ENCODE measurements around the gene HIGD1B. TPM values are rescaled to one million over a fixed set of nuclear protein-coding genes. Genes with fewer than 3 reads are reported as not detected.
A peak's percentile ranks its signal among the peaks of the same experiment; 100 is the strongest.

Gene HIGD1B
- total and polyA plus RNA-seq, 9 of the 15 experiments (the other 6 are each of a cell fraction or from before 2014, with no cell fraction given): not detected

DNA sequence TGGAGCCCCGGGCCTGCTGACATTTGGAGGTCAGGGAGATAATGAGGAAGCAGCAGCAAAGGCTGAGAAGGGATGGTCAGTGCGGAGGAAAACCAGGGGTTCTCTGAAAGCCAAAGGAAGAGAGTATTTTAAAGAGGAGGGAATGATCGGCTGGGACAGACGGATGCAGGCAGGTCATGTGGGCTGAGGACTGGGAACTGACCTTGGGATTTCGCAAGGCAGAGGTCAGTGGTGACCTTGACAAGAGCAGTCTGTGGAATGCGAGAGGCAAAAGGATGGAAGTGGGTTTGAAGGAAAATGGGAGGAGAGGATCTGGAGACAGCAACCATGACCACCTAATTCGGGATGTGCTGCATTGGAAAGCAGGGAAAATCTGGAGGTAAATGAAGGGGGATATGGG is 41.3 kb downstream of the HIGD1B start:
- in situ Hi-C loops (cut with MboI) (no loop called here), intact Hi-C loops (cut with micrococcal nuclease) (no loop called here)
- Histone ChIP-seq H2AFZ (ENCODE audit: low read depth, low read length) (no peak overlapping the region), H3K27ac (ENCODE audit: extremely low read depth, low read depth, low read length) (no peak overlapping the region), H3K27me3 (ENCODE audit: control insufficient read depth in 2 of 2, insufficient read depth in 2 of 2, low read length in 2 of 2) (no peaks in the 10 kb centered on the region), H4K20me1 (replicated peaks; ENCODE audit: control insufficient read depth, insufficient read depth, low read length) (peaks cover 30% of the 10 kb centered on the region), H3K9ac (ENCODE audit: insufficient read depth in 1 of 2, low read depth in 2 of 2, low read length in 2 of 2) (peak overlapping the region in 1 of 2 experiments; percentile 15; a peak in 1 of 4 replicates), H3K9me1 (ENCODE audit: control insufficient read depth, insufficient read depth, low read length) (no peaks in the 10 kb centered on the region), H3K4me2 (ENCODE audit: insufficient read depth, low read length) (no peak overlapping the region), H3K79me2 (ENCODE audit: control insufficient read depth, insufficient read depth, low read length) (peaks cover 66% of the 10 kb centered on the region), H3K36me3 (ENCODE audit: control insufficient read depth, insufficient read depth, low read length) (peaks cover 82% of the 10 kb centered on the region), H3K4me3 (no peak overlapping the region), H3K9me3 (replicated peaks; ENCODE audit: control insufficient read depth, insufficient read depth, low read depth, low read length) (no peaks in the 10 kb centered on the region), H3K4me1 (replicated peaks in 1 of 2; ENCODE audit: control insufficient read depth in 2 of 2, insufficient read depth in 2 of 2, low read length in 2 of 2) (no peaks in the 10 kb centered on the region; a peak in 2 of 5 replicates)
- no TSS peak for BruUV-seq (replicated peaks)
- TF ChIP-seq ESRRA (IDR thresholded peaks at IDR 0.05; ENCODE audit: borderline replicate concordance, low read depth): peak; percentile 66; the same call in 1 of the 2 replicates
- no peak for TF ChIP-seq MTA3 (IDR thresholded peaks at IDR 0.05; ENCODE audit: borderline replicate concordance)
- ATAC-seq: no peak
- no peak for FAIRE-seq
- DNase-seq (ENCODE audit: extremely low read depth in 1 of 4, low spot score in 3 of 4): no peak
- ChIA-PET POLR2A (interaction anchor here (1.0 kb wide), 1 partner anchor 118 kb away, joined by 3 read pairs; no protein-coding TSS in a partner anchor), CTCF (ENCODE audit: low intra/inter-chr PET ratio) (no interaction called here)
- WGBS (ENCODE audit: insufficient coverage, low coverage, missing lambda C conversion rate): 71% methylated on average over 7 of the region's 7 CpGs

DNA sequence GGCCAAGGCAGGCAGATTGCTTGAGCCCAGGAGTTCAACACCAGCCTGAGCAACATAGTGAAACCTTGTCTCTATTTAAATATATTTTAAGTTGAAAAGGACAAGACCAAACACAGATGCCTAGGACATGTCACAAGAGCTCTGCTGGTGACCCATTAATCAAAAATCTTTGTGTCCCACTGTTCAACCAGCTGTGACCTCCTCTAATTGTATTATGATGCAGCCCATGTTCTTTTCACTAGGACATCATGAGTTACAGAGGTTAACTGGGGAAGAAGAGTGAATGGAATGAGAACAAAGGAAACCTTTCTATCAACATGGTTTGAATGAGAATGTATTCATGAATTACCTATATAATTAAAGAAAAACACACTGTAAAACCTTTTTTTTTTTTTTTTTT is 44.6 kb downstream of the HIGD1B start:
- Histone ChIP-seq H2AFZ (ENCODE audit: low read depth, low read length) (no peak overlapping the region), H3K4me2 (ENCODE audit: insufficient read depth, low read length) (no peak overlapping the region), H3K27me3 (ENCODE audit: control insufficient read depth in 2 of 2, insufficient read depth in 2 of 2, low read length in 2 of 2) (no peaks in the 10 kb centered on the region), H3K79me2 (ENCODE audit: control insufficient read depth, insufficient read depth, low read length) (peaks cover 89% of the 10 kb centered on the region), H3K36me3 (ENCODE audit: control insufficient read depth, insufficient read depth, low read length) (peaks cover 77% of the 10 kb centered on the region), H4K20me1 (replicated peaks; ENCODE audit: control insufficient read depth, insufficient read depth, low read length) (peaks cover 30% of the 10 kb centered on the region), H3K9me3 (replicated peaks; ENCODE audit: control insufficient read depth, insufficient read depth, low read depth, low read length) (no peaks in the 10 kb centered on the region), H3K27ac (ENCODE audit: extremely low read depth, low read depth, low read length) (no peak overlapping the region), H3K4me3 (no peak overlapping the region), H3K9ac (ENCODE audit: insufficient read depth in 1 of 2, low read depth in 2 of 2, low read length in 2 of 2) (no peak overlapping the region), H3K9me1 (ENCODE audit: control insufficient read depth, insufficient read depth, low read length) (no peaks in the 10 kb centered on the region), H3K4me1 (replicated peaks in 1 of 2; ENCODE audit: control insufficient read depth in 2 of 2, insufficient read depth in 2 of 2, low read length in 2 of 2) (peaks cover 0 to 1% of the 10 kb centered on the region in 2 experiments; a peak in 2 of 5 replicates)
- CTCF ChIA-PET (ENCODE audit: low intra/inter-chr PET ratio): no interaction called here
- no TSS peak for BruUV-seq (replicated peaks)
- no peak for DNase-seq (ENCODE audit: extremely low read depth in 1 of 4, low spot score in 3 of 4)
- intact Hi-C loops (cut with micrococcal nuclease) (no loop called here), in situ Hi-C loops (cut with MboI) (no loop called here)
- no peak for FAIRE-seq
- ATAC-seq: no peak
- POLR2A ChIA-PET: interaction anchor here (0.6 to 1.2 kb wide), 2 partner anchors 11 to 55 kb away, joined by 3 to 4 read pairs; partner anchors contain the start of gene KIF18B
- no peak for TF ChIP-seq MTA1 (IDR thresholded peaks at IDR 0.05; ENCODE audit: borderline replicate concordance)
- no peak for TF ChIP-seq PHF8 (IDR thresholded peaks at IDR 0.05; ENCODE audit: borderline replicate concordance, low read length)
- TF ChIP-seq DACH1 (IDR thresholded peaks at IDR 0.05; ENCODE audit: partially characterized antibody): no peak
- TF ChIP-seq, protein P1, sequence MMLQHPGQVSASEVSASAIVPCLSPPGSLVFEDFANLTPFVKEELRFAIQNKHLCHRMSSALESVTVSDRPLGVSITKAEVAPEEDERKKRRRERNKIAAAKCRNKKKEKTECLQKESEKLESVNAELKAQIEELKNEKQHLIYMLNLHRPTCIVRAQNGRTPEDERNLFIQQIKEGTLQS (IDR thresholded peaks at IDR 0.05): no peak
- TF ChIP-seq, protein P1 (CRISPR knock-in tag; conservative IDR thresholded peaks at IDR 0.05): no peak
- no peak for TF ChIP-seq SAFB (IDR thresholded peaks at IDR 0.05; ENCODE audit: borderline replicate concordance, low read depth, low read length)
- no peak for TF ChIP-seq SIN3A (IDR thresholded peaks at IDR 0.05; ENCODE audit: borderline replicate concordance in 2 of 2, control insufficient read depth in 1 of 2, low read depth in 2 of 2, low read length in 2 of 2)
- TF ChIP-seq ZEB2 (IDR thresholded peaks at IDR 0.05): no peak
- no peak for TF ChIP-seq TAF7 (tag; IDR thresholded peaks at IDR 0.05)
- TF ChIP-seq, protein P2, sequence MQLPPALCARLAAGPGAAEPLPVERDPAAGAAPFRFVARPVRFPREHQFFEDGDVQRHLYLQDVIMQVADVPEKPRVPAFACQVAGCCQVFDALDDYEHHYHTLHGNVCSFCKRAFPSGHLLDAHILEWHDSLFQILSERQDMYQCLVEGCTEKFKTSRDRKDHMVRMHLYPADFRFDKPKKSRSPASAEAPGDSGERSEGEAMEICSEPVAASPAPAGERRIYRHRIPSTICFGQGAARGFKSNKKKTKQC (CRISPR knock-in tag; IDR thresholded peaks at IDR 0.05): no peak
- no peak for TF ChIP-seq TRIM24 (IDR thresholded peaks at IDR 0.05)
- no peak for TF ChIP-seq U2AF1 (optimal IDR thresholded peaks at IDR 0.05; ENCODE audit: low read depth, low read length)
- TF ChIP-seq, protein P3, sequence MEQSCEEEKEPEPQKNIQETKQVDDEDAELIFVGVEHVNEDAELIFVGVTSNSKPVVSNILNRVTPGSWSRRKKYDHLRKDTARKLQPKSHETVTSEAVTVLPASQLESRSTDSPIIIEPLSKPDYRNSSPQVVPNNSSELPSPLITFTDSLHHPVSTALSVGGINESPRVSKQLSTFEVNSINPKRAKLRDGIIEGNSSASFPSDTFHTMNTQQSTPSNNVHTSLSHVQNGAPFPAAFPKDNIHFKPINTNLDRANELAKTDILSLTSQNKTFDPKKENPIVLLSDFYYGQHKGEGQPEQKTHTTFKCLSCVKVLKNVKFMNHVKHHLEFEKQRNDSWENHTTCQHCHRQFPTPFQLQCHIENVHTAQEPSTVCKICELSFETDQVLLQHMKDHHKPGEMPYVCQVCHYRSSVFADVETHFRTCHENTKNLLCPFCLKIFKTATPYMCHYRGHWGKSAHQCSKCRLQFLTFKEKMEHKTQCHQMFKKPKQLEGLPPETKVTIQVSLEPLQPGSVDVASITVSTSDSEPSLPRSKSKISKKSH (CRISPR knock-in tag; IDR thresholded peaks at IDR 0.05): no peak

Measured in K562 (cell line).